ENCODE measurements around the gene EHMT1. TPM values are rescaled to one million over a fixed set of nuclear protein-coding genes. Genes with fewer than 3 reads are reported as not detected.

The EHMT1 gene
- total RNA-seq, 1 donor: 43.6 TPM

DNA sequence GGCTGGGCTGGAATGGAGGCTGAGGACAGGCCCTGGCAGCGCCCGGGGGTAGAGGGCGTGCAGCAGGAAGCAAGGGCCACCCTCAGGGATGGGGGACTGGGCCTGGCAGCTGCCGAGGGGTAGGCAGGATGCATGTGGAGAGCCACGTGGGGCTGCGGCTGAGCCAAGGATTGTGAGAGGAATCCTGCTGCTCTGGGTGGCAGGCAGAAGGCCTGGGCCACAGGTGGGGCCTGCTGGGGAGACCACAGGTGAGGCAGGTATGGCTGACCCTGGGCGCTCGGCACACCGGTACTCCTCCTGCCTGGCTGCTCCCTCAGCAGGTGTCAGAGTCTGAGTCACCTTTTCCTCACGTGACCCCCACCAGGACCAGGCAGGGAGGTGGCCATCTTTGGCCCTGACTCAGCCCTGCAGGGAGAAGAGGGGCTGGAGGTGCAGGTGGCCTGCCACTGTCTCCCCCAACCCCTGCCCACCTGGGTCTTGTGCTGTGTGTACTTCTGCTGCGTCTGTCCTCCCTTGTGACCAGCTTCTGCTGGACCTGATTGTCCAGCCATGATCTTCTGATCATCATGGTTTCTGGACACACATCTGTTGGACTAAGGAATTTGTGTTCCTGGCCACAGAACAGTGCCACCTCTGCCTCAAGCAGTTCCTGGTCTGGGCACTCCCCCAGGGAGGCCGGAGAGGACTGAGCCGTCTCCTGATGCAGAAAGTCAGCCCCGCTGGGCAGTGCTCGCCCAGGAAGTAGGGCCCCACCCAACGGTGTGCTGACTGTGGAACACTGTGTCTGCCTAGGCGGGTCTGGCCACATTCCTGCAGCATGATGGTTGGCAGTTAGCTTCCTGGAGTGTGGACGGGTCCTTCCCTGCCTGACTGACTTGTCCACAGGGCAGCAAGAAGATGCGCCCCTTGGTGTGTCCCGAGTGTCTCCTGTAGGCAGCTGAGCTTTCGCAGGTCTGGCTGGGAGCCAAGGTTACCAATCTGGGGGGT is 6.9 kb upstream of the EHMT1 start:
- TF ChIP-seq, protein P1, sequence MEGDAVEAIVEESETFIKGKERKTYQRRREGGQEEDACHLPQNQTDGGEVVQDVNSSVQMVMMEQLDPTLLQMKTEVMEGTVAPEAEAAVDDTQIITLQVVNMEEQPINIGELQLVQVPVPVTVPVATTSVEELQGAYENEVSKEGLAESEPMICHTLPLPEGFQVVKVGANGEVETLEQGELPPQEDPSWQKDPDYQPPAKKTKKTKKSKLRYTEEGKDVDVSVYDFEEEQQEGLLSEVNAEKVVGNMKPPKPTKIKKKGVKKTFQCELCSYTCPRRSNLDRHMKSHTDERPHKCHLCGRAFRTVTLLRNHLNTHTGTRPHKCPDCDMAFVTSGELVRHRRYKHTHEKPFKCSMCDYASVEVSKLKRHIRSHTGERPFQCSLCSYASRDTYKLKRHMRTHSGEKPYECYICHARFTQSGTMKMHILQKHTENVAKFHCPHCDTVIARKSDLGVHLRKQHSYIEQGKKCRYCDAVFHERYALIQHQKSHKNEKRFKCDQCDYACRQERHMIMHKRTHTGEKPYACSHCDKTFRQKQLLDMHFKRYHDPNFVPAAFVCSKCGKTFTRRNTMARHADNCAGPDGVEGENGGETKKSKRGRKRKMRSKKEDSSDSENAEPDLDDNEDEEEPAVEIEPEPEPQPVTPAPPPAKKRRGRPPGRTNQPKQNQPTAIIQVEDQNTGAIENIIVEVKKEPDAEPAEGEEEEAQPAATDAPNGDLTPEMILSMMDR (IDR thresholded peaks at IDR 0.05; ENCODE audit: insufficient read depth, low read depth, low read length): no peak
- no peak overlapping the region for H3K4me3 ChIP-seq (ENCODE audit: low read depth, low read length)
- peak; percentile 74 for DNase-seq (ENCODE audit: low read depth)

DNA sequence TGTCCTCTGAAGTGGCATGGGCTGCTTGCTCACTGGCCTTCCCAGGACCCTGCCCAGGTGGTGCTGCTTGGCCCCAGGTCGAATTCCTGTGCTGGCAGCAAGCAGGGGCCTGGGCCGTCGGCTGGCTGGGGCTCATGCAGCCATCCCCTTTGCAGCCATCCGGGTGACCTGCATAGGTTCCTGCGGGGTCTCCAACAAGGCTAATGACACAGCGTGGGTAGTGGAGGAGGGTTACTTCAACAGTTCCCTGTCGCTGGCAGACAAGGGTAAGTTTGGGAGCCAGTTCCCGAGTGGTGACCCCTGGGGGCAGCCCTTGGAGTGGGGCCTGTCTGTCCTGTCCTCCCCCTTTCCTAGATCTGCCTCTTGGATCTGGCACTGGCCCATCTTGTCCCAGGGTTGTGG is 6.1 kb upstream of the EHMT1 start:
- no peak overlapping the region for H3K4me3 ChIP-seq (ENCODE audit: low read depth, low read length)
- TF ChIP-seq, protein P1 (IDR thresholded peaks at IDR 0.05; ENCODE audit: insufficient read depth, low read depth, low read length): no peak
- DNase-seq (ENCODE audit: low read depth): no peak

DNA sequence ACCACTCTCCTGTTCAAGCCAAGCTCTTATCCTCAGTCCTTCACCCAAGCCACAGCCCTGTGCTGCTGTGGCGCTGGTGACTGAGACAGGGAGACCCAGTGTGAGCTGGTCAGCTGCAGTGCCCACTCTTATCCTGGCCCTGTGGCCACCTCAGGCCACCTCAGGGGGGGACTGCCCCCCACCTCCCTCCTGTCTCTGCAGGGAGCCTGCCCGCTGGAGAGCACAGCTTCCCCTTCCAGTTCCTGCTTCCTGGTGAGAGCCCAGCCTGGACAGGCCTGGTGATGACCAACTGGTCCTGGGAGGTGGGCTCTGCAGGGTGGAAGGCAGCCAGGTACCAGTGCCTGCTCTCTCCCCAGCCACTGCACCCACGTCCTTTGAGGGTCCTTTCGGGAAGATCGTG is 5.5 kb upstream of the EHMT1 start:
- no peak for DNase-seq (ENCODE audit: low read depth)
- TF ChIP-seq, protein P1 (IDR thresholded peaks at IDR 0.05; ENCODE audit: insufficient read depth, low read depth, low read length): no peak
- no peak overlapping the region for H3K4me3 ChIP-seq (ENCODE audit: low read depth, low read length)

DNA sequence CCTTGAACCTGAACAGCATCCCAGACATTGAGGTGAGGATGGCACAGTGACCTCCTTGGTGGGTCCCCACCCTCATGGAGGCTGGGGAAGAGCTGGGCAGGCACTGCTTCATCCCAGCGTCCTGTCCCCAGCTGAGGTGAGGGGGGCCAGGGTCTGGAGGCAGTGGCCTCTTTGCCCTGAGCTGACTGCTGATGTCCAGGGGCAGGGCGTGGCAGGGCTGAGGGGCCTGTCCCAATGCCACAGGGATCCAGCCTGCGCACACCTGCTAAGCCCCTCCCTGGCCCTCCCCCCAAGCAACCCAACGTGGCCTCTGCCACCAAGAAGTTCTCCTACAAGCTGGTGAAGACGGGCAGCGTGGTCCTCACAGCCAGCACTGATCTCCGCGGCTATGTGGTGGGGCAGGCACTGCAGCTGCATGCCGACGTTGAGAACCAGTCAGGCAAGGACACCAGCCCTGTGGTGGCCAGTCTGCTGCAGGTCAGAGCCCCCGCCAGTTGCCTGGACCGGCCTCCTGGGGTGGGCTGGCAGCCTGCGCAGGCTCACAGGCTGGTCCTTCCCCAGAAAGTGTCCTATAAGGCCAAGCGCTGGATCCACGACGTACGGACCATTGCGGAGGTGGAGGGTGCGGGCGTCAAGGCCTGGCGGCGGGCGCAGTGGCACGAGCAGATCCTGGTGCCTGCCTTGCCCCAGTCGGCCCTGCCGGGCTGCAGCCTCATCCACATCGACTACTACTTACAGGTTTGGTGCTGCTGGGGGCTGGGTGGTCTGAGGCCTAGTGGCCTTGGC is 4.9 kb upstream of the EHMT1 start:
- TF ChIP-seq, protein P1 (IDR thresholded peaks at IDR 0.05; ENCODE audit: insufficient read depth, low read depth, low read length): no peak
- DNase-seq (ENCODE audit: low read depth): no peak
- H3K4me3 ChIP-seq (ENCODE audit: low read depth, low read length): no peak overlapping the region

DNA sequence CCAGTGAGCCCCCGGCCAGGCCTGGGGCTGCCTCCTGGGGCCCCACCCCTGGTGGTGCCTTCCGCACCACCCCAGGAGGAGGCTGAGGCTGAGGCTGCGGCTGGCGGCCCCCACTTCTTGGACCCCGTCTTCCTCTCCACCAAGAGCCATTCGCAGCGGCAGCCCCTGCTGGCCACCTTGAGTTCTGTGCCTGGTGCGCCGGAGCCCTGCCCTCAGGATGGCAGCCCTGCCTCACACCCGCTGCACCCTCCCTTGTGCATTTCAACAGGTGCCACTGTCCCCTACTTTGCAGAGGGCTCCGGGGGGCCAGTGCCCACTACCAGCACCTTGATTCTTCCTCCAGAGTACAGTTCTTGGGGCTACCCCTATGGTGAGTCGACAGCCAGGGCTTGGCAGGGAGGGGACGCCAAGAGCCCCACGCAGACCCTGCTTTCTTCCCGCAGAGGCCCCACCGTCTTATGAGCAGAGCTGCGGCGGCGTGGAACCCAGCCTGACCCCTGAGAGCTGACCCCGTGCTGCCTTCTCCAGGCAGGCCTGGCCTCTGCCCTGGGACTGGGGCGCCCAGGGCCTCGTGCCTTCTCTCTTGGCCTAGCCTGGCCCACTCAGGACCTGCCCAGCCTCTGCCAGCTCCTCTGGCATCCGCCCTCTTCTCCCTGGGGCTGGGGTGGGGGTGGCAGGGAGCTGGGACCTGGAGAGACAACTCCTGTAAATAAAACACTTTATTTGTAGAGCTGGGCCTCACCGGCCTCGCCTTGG is 4.0 kb upstream of the EHMT1 start:
- no peak for DNase-seq (ENCODE audit: low read depth)
- no peak overlapping the region for H3K4me3 ChIP-seq (ENCODE audit: low read depth, low read length)
- TF ChIP-seq, protein P1 (IDR thresholded peaks at IDR 0.05; ENCODE audit: insufficient read depth, low read depth, low read length): no peak

DNA sequence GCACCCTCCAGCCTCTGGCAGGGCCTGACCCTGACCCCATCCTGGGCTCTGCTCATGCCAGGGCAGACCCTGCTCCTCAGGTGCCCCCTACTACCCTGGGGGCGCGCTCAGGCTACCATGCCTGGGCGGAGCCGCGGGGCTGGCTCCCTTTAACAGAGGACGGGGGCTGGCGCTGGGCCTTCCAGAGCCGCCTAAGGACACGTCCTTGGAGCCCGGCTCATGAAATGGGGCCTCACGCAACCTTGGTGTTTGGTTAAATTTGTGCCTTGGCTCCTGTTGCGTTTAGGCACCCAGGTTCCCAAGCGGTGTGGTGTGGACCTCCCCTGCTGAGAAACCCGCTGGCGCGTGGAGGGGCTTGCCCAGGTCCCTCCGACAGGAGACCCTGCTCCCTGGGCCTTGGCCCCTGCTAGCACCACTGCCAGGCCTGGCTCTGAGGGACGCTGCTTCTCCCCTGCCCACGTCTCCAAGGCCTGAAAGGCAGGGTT is 3.4 kb upstream of the EHMT1 start:
- no peak for DNase-seq (ENCODE audit: low read depth)
- TF ChIP-seq, protein P1 (IDR thresholded peaks at IDR 0.05; ENCODE audit: insufficient read depth, low read depth, low read length): no peak
- no peak overlapping the region for H3K4me3 ChIP-seq (ENCODE audit: low read depth, low read length)
